WTC11 (cell line): ENCODE measurements around the gene SAMD4A. TPM values are rescaled to one million over a fixed set of nuclear protein-coding genes. Genes with fewer than 3 reads are reported as not detected.

ENCODE experiments used
- ATAC-seq: fragments of 200-7000 bp; cut with Tn5 transposase; 2 replicates; pipeline ENCODE4 v1.10.0; 2021; ENCODE audit warnings: mild to moderate bottlenecking, moderate library complexity
- CTCF ChIA-PET: fragments of 300-600 bp; sonication (Branson Sonifier 250); formaldehyde crosslinking; loops from one replicate; lab custom pipeline; 2021; ENCODE audit warnings: antibody characterized with exemption; lab: Charles Lee
- POLR2A ChIA-PET: fragments of 350-600 bp; sonication (Branson Sonifier 250); formaldehyde crosslinking; loops from one replicate; lab custom pipeline; 2021; ENCODE audit warnings: antibody characterized with exemption; lab: Charles Lee
- DNase-seq: peaks from one replicate; pipeline ENCODE4 v3.0.0; 2021; ENCODE audit warnings: low spot score
- H3K27ac Mint-ChIP-seq: 2 replicates; pipeline ENCODE4 v1.8.0; 2021; ENCODE audit warnings: mixed read lengths
- H3K27me3 Mint-ChIP-seq: 2 replicates; pipeline ENCODE4 v1.8.0; 2021; ENCODE audit warnings: low read depth, mild to moderate bottlenecking, moderate library complexity, mixed read lengths
- H3K36me3 Mint-ChIP-seq: 2 replicates; pipeline ENCODE4 v1.8.0; 2021; ENCODE audit warnings: mixed read lengths
- H3K4me1 Mint-ChIP-seq: 2 replicates; pipeline ENCODE4 v1.8.0; 2022; ENCODE audit warnings: mixed read lengths
- H3K4me3 Mint-ChIP-seq: 2 replicates; pipeline ENCODE4 v1.8.0; 2021; ENCODE audit warnings: mild to moderate bottlenecking, moderate library complexity, mixed read lengths
- H3K9me3 Mint-ChIP-seq: 2 replicates; pipeline ENCODE4 v1.8.0; 2021; ENCODE audit warnings: mixed read lengths
- ATF1 ChIP-seq: sonication (generic); formaldehyde crosslinking; IDR thresholded peaks from 2 replicates; pipeline ENCODE4 v1.8.1; 2023; ENCODE audit warnings: mild to moderate bottlenecking, moderate library complexity, missing genetic modification reagents
- ATF6 ChIP-seq: sonication (generic); formaldehyde crosslinking; IDR thresholded peaks from 2 replicates; pipeline ENCODE4 v1.8.1; 2023; ENCODE audit warnings: mild to moderate bottlenecking, missing genetic modification reagents
- CDX4 ChIP-seq: fragments of 250-450 bp; sonication (Bioruptor Pico); IDR thresholded peaks from 2 replicates; pipeline ENCODE4 v1.9.0; 2021; ENCODE audit warnings: moderate library complexity, mild to moderate bottlenecking, inconsistent platforms, borderline replicate concordance
- CREB1 ChIP-seq: sonication (generic); formaldehyde crosslinking; IDR thresholded peaks from 2 replicates; pipeline ENCODE4 v1.8.0; 2023; ENCODE audit warnings: mild to moderate bottlenecking, missing genetic modification reagents
- CREM ChIP-seq: sonication (generic); formaldehyde crosslinking; IDR thresholded peaks from 2 replicates; pipeline ENCODE4 v1.8.1; 2022; ENCODE audit warnings: mild to moderate bottlenecking, missing genetic modification reagents, moderate library complexity
- EMX1 ChIP-seq: fragments of 250-450 bp; sonication (Bioruptor Pico); IDR thresholded peaks from 2 replicates; pipeline ENCODE4 v1.8.0; 2021; ENCODE audit warnings: mild to moderate bottlenecking
- GRHL2 ChIP-seq: fragments of 250-450 bp; sonication (Bioruptor Pico); IDR thresholded peaks from 2 replicates; pipeline ENCODE4 v1.8.0; 2022; ENCODE audit warnings: mild to moderate bottlenecking, moderate library complexity; ENCODE audit not compliant: insufficient replicate concordance, severe bottlenecking
- HMGXB4 ChIP-seq: sonication (generic); formaldehyde crosslinking; IDR thresholded peaks from 2 replicates; pipeline ENCODE4 v1.8.1; 2023; ENCODE audit warnings: mild to moderate bottlenecking, moderate library complexity, missing genetic modification reagents
- JAZF1 ChIP-seq: fragments of 250-450 bp; sonication (Bioruptor Pico); IDR thresholded peaks from 2 replicates; pipeline ENCODE4 v1.9.0; 2021; ENCODE audit warnings: moderate library complexity, mild to moderate bottlenecking, inconsistent platforms
- MYBL2 ChIP-seq: sonication (generic); formaldehyde crosslinking; IDR thresholded peaks from 2 replicates; pipeline ENCODE4 v1.8.1; 2023; ENCODE audit warnings: mild to moderate bottlenecking, moderate library complexity, missing genetic modification reagents
- SMAD3 ChIP-seq: sonication (generic); formaldehyde crosslinking; IDR thresholded peaks from 2 replicates; pipeline ENCODE4 v1.8.0; 2022; ENCODE audit warnings: missing genetic modification reagents, mild to moderate bottlenecking, borderline replicate concordance
- ZNF396 ChIP-seq: fragments of 250-450 bp; sonication (Bioruptor Pico); IDR thresholded peaks from 2 replicates; pipeline ENCODE4 v1.8.0; 2021; ENCODE audit warnings: mild to moderate bottlenecking, moderate library complexity, borderline replicate concordance
- ZNF423 ChIP-seq: fragments of 250-450 bp; sonication (Bioruptor Pico); IDR thresholded peaks from 2 replicates; pipeline ENCODE4 v2.1.2; 2022; ENCODE audit warnings: mild to moderate bottlenecking, moderate library complexity
- total RNA-seq: library from RNA; stranded (reverse); gene quantifications from 3 replicates; pipeline ENCODE4 v1.2.3, GENCODE V29; 2021

The SAMD4A gene
- total RNA-seq, 1 experiment from 2014 or later = 6.0 TPM

- no peak overlapping the region for H3K4me3 Mint-ChIP-seq
- H3K27ac Mint-ChIP-seq = no peak overlapping the region
- POLR2A ChIA-PET = no interaction called here
- TF ChIP-seq ATF1 = no peak
- TF ChIP-seq MYBL2 (CRISPR knock-in tag) = no peak
- no peak for TF ChIP-seq ATF6 (CRISPR knock-in tag)
- no peak for TF ChIP-seq ZNF423 (CRISPR knock-in tag)
- TF ChIP-seq, all 79 proteins: peak for 0
- CTCF ChIA-PET = no interaction called here
- DNase-seq = no peak
- H3K4me1 Mint-ChIP-seq = peaks cover 15% of the 10 kb centered on the region
- no peaks in the 10 kb centered on the region for H3K27me3 Mint-ChIP-seq
- no peaks in the 10 kb centered on the region for H3K36me3 Mint-ChIP-seq
- no peaks in the 10 kb centered on the region for H3K9me3 Mint-ChIP-seq
- ATAC-seq = no peak
These were observed 221.8 kb downstream of the SAMD4A start for GRCh38 chr14:54788701-54789100.

GRCh38 chr14:54789166-54789565 lies 222.2 kb downstream of the SAMD4A start:
- H3K4me1 Mint-ChIP-seq = peaks cover 15% of the 10 kb centered on the region
- TF ChIP-seq ZNF396 (CRISPR knock-in tag) (no peak), CREB1 (CRISPR knock-in tag) (no peak), ATF6 (CRISPR knock-in tag) (no peak), CREM (CRISPR knock-in tag) (no peak), GRHL2 (CRISPR knock-in tag) (no peak), CDX4 (CRISPR knock-in tag) (no peak), HMGXB4 (CRISPR knock-in tag) (no peak), JAZF1 (CRISPR knock-in tag) (no peak)
- TF ChIP-seq, all 79 proteins: peak for 0
- ATAC-seq (no peak), DNase-seq (no peak)
- Mint-ChIP-seq H3K27ac (no peak overlapping the region), H3K27me3 (no peaks in the 10 kb centered on the region), H3K4me3 (no peak overlapping the region), H3K36me3 (no peaks in the 10 kb centered on the region), H3K9me3 (no peaks in the 10 kb centered on the region)
- POLR2A ChIA-PET = no interaction called here
- CTCF ChIA-PET = interaction anchor here (0.8 kb wide), 1 partner anchor 221 kb away, joined by 3 read pairs; no protein-coding TSS in a partner anchor

DNA sequence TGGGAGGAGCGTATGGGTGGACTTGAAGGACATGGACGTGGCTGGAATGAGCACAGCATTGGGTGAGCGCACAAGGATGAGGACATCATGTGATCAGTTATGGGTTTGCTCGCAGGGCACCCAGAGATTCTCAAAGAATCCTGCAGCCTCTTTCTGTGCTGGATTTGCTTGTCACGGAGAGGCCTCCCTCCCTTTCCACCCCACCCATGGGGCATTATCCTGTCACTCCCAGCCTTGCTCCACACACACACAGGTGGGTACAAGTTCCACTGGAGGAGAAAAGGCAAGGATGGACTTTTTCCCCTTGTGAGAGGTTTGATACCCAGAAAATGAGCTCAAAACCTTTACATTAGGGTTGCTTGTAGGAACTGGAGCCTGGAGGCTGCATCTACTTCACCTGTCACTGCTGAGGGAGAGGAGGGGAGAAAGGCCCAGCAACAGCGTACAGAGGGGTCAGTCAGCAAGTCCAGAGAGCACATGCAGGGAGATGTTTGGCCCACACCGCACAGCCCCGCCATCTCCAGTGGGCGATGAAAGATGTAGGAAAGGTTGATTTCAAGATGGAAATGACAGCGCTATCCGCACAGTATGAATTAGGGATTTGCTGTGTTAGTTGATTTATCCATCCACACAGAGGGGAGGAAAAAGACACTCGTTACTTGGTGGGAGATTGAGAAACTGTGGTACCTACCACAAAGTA lies 223.0 kb downstream of the SAMD4A start:
- Mint-ChIP-seq H3K9me3 (no peaks in the 10 kb centered on the region), H3K36me3 (no peaks in the 10 kb centered on the region), H3K27me3 (no peaks in the 10 kb centered on the region), H3K27ac (no peak overlapping the region; the same call in 1 of the 2 replicates), H3K4me3 (no peak overlapping the region), H3K4me1 (peaks cover 20% of the 10 kb centered on the region)
- ChIA-PET POLR2A (no interaction called here), CTCF (interaction anchor here (0.8 kb wide), 1 partner anchor 221 kb away, joined by 3 read pairs; no protein-coding TSS in a partner anchor)
- ATAC-seq (no peak), DNase-seq (no peak)
- TF ChIP-seq EMX1 (CRISPR knock-in tag) (no peak), SMAD3 (CRISPR knock-in tag) (no peak)
